ENCODE results near the gene COL4A4.

The COL4A4 gene

DNA sequence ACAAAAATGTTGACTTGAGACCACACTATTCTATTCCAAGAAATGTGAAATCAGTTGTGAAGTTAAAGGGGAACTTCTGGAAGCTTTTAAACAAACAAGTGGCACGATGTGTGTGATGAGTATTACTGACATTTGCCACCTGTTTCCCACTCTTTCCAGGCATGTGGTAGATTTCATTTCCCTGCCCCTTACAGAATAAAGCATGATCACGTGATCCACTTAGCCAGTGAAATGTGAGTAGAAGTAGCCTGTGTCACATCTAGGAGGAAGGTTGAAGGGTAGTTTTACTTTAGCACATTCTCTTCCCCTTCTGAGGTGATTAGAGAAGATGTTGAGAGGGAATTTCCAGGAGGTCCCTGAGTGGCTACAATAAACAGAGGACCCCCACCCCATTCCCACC lies 3.8 kb downstream of the COL4A4 start:
- no peak for DNase-seq

DNA sequence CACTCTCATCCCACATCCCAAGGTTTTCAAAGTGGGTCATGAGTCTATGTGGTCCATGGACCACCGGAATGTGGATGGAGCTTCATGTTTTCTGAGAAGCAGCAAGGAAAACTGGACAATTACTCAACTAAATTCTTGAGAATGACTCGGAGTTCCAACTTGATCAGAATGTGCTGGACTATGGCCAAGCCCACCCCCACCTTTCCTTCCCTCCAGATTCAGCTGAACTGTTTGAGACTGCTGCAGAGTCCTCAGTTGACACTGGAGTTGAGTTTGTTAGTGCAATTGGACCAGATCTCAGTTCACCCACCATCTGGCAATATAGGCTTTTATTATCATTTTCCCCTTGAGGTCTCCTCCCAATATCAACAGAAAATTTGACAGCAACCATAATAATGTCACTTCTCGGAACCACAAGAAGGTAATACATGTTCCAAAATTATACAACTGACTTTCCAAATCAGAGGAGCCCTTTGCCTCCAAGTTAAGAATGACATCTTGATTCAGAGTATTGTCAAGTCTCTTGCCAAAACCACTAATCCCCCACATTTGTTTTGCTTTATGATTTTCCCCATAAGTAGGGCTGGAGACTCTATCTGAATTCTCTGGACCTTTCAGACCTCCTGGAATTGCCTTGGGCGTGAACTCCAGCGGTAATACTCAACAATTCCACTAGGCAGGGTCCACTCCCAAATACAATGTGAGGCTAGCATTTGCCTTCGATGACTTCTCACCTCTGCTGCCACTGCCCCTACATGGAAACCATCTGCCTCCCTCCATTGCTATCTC lies 8.8 kb downstream of the COL4A4 start:
- DNase-seq, result peak; percentile 52

DNA sequence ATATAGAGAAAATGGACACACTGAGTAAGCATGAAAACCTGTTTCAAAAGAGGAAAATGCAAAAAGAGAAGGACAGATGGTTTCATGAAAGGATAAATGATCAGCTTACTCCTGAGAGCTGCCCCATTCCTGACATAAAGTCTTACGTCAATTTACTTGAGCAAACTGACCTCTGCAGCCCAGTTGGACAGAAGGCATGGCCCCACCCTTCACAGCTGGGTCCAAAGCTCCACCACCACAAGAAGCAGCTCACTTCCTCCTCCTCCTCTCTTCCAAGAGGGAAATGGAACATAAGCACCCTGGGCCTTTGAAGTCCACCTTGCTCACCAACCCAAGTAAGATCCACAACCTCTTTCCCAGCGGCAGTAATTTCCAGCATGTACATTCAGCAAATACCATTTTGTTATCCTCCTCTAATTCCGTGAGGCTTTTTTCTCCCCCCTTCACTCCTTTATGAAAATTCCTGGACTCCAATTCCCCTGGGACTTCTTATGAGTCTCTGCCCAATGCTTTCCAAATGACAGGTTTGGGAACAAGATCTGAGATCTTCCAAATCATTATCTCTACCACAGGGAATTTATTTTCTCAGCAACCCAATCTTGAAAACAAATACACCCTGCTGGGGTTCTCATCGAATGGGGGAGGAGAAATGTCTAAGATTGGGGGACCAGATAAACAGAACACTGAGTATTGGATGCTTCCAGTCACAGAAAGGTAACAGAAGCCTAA lies 10.1 kb downstream of the COL4A4 start:
- DNase-seq, result no peak

DNA sequence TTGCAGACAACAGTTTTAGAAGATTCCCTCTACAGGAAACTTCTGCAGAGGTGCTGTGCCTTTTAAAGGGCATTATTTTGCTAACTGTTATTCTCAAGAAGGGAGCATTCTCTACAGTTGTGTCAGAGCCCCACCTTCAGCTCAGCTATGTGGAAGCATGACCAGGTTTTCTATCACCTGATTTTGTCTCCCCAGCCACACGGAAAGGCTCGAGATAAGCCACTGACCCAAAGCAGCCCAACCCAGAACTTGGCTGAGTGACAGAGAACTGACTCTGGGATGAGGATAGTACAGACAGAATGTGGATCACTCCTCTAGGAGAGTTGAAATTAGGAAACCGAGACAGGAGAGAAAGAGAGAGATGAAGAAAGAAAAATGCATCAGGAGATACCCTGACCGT lies 10.7 kb downstream of the COL4A4 start:
- peak; percentile 18 for DNase-seq

DNA sequence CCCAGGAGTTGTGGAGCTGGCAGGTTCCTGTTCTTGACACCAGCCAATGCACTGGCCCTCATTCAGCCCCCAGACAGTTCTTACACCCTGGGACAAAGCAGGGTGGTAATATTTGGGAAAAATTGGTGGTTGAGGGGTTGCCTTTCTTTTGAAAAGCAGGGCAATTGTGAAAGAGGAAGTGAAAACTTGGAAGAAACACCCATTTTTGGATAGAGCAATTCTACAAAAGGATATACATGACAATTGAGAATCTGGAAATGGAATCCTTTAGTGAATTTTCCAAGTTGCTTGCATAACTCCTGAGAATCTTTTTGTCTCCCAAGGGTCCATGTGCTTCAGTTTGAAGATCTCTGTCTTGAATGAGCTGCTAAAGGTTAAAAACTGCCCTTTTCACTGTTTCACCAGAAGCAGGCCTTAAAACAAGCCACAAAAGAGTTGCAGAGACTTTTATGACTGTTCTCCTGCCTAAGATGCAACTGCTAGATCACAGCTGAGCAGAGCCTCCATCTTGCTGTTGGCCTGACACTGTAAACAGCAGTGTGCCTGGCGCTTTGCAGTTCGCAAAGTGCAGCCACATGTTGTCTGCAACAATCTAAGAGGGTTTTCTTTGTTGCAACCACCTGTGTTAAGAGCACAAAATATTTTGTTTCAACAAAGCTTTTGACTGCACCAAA lies 11.8 kb downstream of the COL4A4 start:
- no peak for DNase-seq

DNA sequence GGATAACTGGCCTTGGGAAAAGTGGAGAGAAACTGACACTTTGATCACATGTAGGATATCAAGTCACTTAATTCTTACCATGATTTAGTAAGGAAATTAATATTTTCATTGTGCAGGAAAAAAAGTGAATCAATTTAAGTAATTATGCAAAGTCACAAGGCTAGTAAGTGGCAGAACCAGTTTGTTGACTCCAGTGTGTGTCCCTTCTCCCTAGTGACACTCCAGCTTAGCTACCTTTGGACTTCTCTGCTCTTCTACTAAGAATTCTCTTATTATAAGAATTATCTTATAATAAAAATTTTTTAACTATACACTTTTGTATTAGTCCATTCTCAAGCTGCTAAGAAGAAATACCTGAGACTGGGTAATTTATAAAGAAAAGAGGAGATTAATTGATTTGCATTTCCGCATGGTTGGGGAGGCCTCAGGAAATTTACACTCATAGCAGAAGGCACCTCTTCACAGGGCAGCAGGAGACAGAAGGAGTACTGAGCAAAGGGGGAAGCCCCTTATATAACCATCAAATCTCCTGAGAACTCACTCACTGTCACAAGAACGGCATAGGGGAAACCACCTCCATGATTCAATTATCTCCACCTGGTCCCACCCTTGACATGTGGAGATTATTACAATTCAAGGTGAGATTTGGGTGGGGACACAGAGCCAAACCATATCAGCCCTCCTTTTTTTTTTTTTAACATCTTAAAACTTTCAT lies 13.6 kb downstream of the COL4A4 start:
- no peak for DNase-seq

DNA sequence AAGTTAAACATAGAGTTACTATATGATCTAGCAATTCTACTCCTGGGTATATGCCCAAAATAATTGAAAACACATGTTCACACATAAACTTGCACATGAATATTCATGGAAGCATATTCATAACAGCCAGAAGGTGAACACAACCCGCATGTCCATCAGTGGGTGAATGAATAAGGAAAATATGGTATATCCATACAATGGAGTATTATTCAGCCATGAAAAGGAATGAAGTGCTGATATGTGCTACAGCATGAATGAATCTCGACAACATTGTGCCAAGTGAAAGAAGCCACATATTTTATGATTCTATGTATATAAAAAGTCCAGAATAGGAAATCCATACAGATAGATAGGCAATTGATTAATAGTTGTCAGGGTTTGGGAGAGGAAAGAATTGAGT lies 15.9 kb downstream of the COL4A4 start:
- DNase-seq, result no peak

DNA sequence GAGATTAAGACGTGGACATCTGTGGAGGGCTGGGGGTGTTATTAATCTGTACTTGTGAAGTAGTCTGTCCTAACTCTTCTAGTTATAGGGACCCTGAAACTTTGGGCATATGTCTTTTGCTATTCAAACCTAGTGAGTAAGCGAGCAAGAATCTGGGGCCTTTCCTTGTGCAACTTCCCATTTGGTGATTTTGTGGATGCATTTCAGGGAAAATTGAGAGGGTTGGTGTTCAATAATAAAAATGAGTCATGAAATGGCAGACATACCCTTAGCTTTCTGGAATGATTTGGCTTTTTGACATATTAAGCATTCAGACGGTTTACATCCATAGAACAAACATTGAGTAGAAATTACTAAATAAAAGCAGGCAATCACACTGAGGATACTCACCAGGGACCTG lies 17.0 kb downstream of the COL4A4 start:
- DNase-seq, result no peak

DNA sequence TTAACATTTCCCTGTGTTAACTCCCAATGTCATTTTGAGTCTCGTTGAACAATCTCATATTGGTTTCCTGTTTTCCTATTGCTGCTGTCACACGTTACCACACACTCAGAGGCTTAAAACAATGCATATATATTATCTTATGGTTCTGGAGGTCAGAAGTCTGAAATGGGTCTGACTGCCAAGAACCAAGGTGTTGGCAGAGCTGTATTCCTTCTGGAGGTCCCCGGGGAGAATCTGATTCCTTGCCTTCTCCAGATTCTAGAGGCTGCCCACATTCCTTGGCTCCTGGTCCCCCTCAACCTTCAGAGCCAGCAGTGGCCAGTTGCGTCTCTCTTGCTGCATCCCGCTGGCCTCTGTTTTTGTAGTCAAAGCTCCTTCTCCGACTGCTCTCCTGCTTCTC lies 17.5 kb downstream of the COL4A4 start:
- DNase-seq, result no peak

DNA sequence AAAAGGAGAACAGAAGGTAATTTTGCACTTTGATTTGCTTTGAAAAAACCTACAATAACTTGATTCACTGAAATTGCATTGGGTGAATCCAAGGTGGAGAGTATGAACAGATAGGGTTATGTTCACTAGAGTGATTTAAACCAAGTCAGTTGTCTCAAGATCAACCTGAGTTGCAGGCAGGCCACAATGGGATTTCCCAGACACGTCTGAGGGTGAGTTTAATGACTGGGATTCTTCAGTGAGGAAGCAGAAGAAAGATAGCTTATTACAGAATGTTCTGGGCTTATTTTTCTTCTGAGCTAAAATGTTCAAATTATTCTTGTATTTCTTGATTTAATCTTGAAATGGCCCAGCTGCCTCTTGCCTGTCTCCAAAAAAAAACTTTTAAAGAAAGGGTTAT lies 20.1 kb downstream of the COL4A4 start:
- no peak for DNase-seq

DNA sequence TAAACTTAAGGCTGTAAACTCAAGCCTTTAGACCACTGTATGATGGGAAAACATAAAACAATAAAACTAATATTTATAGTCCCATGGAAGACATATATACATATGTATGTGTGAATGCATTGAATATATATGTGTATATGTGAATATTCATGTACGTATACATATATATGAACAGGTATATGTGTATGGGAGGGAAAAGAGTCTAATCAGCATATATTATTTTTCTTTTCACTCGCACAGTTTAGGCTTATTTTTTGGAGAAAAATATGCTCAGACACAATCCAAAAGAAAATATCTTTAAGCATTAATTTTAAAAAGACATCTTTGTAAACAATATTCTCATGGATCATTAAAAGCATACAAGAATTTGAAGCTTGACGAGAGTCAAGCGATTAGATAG lies 22.7 kb downstream of the COL4A4 start:
- DNase-seq, result no peak

DNA sequence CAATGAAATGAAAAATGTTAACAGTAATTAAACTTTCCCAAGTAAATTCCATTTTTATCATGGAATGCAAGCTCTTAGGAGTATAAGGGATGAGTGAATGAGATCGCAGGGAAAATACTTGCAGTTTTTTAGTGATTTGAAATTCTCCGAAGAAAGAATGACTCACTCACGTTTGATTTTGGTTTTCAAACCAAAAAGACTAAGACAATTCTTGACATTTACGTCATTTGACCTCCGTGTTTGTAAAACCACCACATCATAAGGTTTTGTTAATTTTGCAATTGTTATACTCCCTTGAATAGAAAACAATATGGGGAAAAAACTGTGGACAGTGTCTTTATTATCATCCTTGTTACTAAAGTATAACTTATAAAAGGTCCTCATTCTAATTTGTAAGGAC lies 29.4 kb downstream of the COL4A4 start:
- DNase-seq, result no peak

DNA sequence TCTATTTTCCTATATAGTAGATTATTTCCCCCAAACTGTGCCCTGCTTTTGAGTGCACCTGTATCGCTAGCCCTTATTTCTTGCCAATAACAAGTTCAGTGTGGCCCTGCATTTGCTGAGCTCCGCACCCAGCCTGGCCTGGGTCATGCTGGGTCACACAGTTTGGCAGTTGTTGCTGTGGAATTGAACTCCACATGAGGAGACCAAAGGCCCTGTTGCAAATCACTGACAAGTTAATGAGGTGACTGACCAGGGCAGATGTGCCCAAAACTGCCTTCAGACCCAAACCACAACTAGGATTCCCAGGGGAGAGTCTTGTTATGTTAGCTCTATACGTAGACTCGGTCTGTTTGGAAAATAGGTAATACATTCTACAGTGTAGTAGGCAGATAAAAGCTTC lies 31.0 kb downstream of the COL4A4 start:
- DNase-seq, result no peak

DNA sequence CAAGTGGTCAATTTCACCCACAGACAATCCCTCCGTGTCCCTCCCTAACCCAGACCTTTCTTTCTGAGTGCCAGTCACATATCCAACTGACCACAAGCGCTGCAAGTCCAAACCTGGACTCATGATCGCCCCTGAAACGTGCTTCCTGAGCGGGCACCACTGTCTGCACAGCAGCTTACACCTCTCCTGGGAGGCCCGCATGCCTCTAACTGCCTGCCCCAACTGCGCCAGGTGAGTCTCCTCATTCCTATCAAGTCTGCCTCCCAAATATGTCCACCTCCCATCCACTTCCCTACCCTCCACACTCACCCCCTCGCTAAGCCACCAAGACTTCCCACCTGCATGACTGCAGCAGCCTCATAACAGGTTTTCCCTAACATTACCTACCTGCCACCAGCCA lies 33.4 kb downstream of the COL4A4 start:
- DNase-seq, result no peak

DNA sequence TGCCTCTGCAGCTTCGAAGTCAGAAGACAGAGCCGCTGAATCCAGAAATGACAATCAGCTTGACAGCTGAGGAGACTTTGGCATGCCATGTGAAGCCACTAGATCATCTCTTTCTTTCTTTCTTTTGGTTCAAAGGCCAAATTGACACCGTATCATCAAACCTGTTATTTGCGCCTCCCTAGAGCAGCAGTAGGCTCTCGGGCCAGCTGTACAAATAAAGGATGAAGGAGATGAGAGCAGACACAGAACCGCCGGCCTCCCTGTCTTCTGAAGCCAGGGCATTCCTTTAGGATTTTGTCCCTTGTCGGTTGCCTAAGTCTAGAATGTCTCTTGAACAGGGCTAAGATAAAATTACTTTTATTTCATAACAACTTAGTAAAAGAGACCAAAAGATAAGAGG lies 36.8 kb downstream of the COL4A4 start:
- DNase-seq, result no peak

DNA sequence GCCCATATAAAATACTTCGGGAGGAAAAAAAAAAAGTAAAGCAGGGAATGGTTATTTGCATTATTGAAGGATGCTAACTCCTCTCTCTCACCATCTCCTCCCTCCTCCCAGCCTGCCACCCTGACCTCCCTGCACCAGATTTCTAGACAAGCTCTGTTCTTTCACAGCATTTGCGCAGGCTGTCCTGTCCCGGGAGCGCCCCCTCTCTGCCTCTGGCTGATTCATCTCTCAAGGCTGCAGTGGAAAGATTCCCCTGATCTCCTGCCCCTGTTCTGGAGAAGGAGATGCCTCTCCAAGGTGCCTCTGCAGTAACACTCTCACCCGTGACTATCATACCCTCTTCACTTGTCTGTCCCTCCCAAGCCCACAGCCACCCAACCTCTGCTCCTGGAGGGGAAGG lies 38.5 kb downstream of the COL4A4 start:
- DNase-seq, result no peak

DNA sequence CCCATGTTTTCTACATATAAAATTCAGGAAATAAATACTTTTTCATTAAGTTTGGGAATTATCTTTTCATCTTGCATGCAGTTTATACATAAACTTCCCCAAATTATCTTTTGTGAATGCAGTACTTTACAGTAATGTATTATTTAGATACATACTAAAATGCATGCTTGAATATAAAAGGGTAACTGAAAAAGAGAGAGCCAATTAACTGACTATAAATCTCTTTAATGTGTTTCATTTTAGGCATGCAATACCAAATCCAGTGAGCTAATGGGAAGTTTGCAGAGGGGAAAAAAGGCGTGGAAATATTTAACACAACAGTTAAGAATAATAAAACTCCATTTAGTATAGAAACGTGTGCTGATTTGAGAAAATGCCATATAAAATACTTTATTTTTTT lies 39.2 kb downstream of the COL4A4 start:
- DNase-seq, result no peak

DNA sequence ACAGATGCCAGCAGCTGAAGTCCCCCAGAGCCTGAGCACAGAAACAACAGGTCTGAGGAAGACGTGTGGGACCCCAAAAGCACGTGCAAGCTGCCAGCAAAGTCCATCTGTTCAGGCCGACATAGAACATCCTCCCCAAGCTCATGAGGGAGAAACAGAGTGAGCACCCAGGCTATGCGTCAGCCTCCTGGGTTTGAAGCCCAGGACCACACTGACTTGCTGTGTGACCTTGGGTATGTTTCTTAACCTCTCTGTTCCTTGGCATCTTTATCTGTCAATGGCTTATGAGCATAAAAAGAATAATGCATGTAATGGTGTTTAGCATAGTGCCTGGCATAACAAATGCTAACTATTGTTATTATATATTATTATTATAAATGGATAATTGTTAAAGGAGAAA lies 40.3 kb downstream of the COL4A4 start:
- DNase-seq, result no peak

DNA sequence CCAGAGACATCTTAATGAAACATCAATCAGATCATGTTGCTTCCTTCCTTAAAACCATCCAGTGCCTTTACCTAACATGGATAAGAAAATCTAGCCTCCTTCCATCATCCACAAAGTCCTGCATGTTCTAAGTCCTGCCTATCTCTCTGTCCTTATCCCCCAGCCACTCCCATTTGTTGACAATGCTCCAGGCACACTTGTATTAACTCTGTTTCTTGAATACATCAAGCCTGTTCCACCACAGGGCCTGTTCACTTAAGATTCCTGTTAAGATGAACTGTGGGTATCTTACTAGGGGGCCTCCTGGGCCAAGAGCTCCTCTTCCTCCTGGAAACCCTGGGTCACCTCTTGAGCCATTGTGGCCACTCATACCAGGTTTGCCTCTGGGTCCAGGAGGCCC lies 45.7 kb downstream of the COL4A4 start:
- no peak for DNase-seq

DNA sequence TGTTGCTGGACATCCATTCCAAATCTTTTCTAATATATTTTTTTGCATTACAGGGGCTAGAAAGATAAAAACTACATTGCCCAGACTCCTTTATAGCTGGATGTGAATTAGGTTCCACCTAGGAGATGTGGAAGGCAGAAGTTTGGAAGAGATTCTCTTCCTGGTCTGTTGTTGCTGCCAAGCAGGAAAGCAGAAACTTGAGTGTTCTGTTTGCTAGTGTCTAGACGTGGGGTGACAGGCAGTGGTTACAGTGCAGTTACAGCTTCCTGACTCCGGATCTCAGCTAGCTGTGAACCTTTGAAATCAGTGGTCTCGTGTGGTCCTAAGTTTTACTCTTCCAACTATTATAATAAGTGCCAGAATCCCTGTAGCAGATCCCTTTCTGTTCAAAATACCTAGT lies 46.2 kb downstream of the COL4A4 start:
- DNase-seq, result no peak

DNA sequence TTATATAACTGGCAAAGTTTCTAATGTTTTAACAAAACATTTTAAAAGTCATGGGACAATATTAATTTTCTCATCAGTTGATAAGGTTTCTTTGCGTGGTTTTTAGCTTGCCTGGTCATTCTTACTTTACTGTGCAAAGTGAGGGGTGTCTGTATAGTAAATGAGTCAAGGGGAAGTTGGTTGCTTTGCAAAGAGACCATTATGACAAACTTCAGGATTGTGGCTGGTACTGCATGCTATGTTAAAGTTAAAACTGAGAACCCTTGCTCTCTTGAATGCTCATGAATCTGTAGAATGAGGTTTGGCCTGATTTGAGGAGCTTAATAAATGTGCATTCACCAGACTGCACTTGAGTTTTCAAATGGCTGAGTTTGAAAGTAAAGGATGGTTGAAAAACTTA lies 47.0 kb downstream of the COL4A4 start:
- DNase-seq, result no peak

DNA sequence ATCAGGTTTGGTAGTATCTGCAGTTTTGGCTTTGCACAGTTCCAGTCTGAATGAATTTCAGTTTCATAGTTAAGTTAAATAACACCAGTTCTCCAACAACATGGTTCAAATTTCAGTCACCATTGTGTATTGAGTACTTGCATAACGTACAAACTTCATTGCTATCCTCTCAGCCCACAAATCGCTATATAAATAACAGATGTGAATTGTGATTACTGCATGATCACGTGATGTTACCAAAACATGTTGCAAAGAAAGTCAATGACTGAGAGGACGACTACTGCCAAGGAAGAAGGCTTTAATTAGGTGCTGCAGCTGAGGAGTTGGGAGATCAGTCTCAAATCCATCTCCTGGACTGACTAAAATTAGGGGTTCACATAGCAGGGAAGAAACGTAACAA lies 48.2 kb downstream of the COL4A4 start:
- DNase-seq, result no peak
